ENCODE measurements around the gene TPP1.

Gene TPP1

DNA sequence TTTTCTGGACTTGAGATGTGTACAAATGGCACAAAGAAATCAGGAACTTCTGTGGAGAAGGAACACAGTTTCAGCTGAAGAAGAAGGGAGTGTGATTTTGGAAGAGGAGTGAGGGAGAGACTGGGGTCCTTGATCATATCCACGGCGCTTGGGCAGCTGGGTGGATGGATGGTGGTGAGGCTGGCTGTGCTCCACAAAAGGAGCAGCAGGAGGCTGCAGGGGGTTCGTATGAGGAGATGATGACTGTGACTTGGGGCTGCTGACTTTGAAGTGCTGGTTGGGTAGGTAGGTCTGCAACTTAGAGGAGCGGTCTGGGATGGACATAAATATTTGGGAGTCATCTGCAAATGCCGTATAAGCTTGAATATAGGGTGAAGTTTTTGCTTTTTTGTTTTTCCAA is 37.7 kb upstream of the TPP1 start:
- Histone ChIP-seq H3K4me3 (ENCODE audit: low read depth, low read length) (no peak overlapping the region), H3K79me1 (ENCODE audit: low read length) (no peaks in the 10 kb centered on the region), H4K12ac (ENCODE audit: low read depth, low read length) (no peak overlapping the region), H2AK5ac (ENCODE audit: low read length) (no peak overlapping the region), H3K14ac (ENCODE audit: low read length) (no peak overlapping the region), H3K4me1 (ENCODE audit: control insufficient read depth in 1 of 2, insufficient read depth in 2 of 2, low read length in 2 of 2) (peaks cover 0 to 6% of the 10 kb centered on the region in 2 experiments), H3K9ac (ENCODE audit: low read length) (no peak overlapping the region), H3K4me2 (ENCODE audit: low read length) (no peak overlapping the region), H3K27ac (ENCODE audit: low read depth, low read length) (no peak overlapping the region), H3K9me3 (ENCODE audit: insufficient read depth, low read depth, low read length) (no peaks in the 10 kb centered on the region), H3K18ac (ENCODE audit: low read length) (no peak overlapping the region), H4K91ac (ENCODE audit: low read depth, low read length) (no peak overlapping the region), H3K27me3 (ENCODE audit: insufficient read depth, low read length) (peaks cover 30% of the 10 kb centered on the region), H4K8ac (ENCODE audit: low read depth, low read length) (no peak overlapping the region), H3K23ac (ENCODE audit: low read length) (no peak overlapping the region), H2BK12ac (ENCODE audit: low read length) (no peak overlapping the region), H3K79me2 (ENCODE audit: control insufficient read depth, insufficient read depth, low read length, poor library complexity) (no peaks in the 10 kb centered on the region), H2BK120ac (ENCODE audit: insufficient read depth, low read length, poor library complexity) (no peak overlapping the region), H3K4ac (ENCODE audit: low read depth, low read length) (no peak overlapping the region), H2AFZ (ENCODE audit: insufficient read depth, low read length, poor library complexity) (no peak overlapping the region), H2BK5ac (ENCODE audit: low read depth, low read length, poor library complexity) (no peak overlapping the region), H3K36me3 (ENCODE audit: control insufficient read depth in 1 of 2, insufficient read depth in 2 of 2, low read length in 2 of 2) (no peaks in the 10 kb centered on the region)
- no peak for DNase-seq
- no CpG with 5 or more reads among the region's 5 CpGs for WGBS (ENCODE audit: extremely low coverage, insufficient coverage, insufficient read length)

- no peak overlapping the region for H3K4me2 ChIP-seq (ENCODE audit: low read length)
- WGBS (ENCODE audit: extremely low coverage, insufficient coverage, insufficient read length) = no CpG with 5 or more reads among the region's 4 CpGs
- no peak overlapping the region for H2BK12ac ChIP-seq (ENCODE audit: low read length)
- H3K4me1 ChIP-seq (ENCODE audit: control insufficient read depth in 1 of 2, insufficient read depth in 2 of 2, low read length in 2 of 2) = peaks cover 0 to 6% of the 10 kb centered on the region in 2 experiments
- H3K79me2 ChIP-seq (ENCODE audit: control insufficient read depth, insufficient read depth, low read length, poor library complexity) = no peaks in the 10 kb centered on the region
- H3K79me1 ChIP-seq (ENCODE audit: low read length) = no peaks in the 10 kb centered on the region
- H3K14ac ChIP-seq (ENCODE audit: low read length) = no peak overlapping the region
- H3K27me3 ChIP-seq (ENCODE audit: insufficient read depth, low read length) = peaks cover 30% of the 10 kb centered on the region
- no peak overlapping the region for H2BK120ac ChIP-seq (ENCODE audit: insufficient read depth, low read length, poor library complexity)
- H4K8ac ChIP-seq (ENCODE audit: low read depth, low read length) = no peak overlapping the region
- H3K9me3 ChIP-seq (ENCODE audit: insufficient read depth, low read depth, low read length) = no peaks in the 10 kb centered on the region
- H3K23ac ChIP-seq (ENCODE audit: low read length) = no peak overlapping the region
- H2AK5ac ChIP-seq (ENCODE audit: low read length) = no peak overlapping the region
- H2AFZ ChIP-seq (ENCODE audit: insufficient read depth, low read length, poor library complexity) = no peak overlapping the region
- H2BK5ac ChIP-seq (ENCODE audit: low read depth, low read length, poor library complexity) = no peak overlapping the region
- H4K91ac ChIP-seq (ENCODE audit: low read depth, low read length) = no peak overlapping the region
- H4K12ac ChIP-seq (ENCODE audit: low read depth, low read length) = no peak overlapping the region
- no peak overlapping the region for H3K27ac ChIP-seq (ENCODE audit: low read depth, low read length)
- DNase-seq = no peak
- H3K36me3 ChIP-seq (ENCODE audit: control insufficient read depth in 1 of 2, insufficient read depth in 2 of 2, low read length in 2 of 2) = no peaks in the 10 kb centered on the region
- H3K4me3 ChIP-seq (ENCODE audit: low read depth, low read length) = no peak overlapping the region
- no peak overlapping the region for H3K18ac ChIP-seq (ENCODE audit: low read length)
- no peak overlapping the region for H3K4ac ChIP-seq (ENCODE audit: low read depth, low read length)
- no peak overlapping the region for H3K9ac ChIP-seq (ENCODE audit: low read length)
Observed at GRCh38 chr11:6656584-6656915, 37.3 kb upstream of the TPP1 start.

- Histone ChIP-seq H2BK120ac (ENCODE audit: insufficient read depth, low read length, poor library complexity) (no peak within 1 kb of the TSS), H3K4ac (ENCODE audit: low read depth, low read length) (no peak within 1 kb of the TSS), H3K79me2 (ENCODE audit: control insufficient read depth, insufficient read depth, low read length, poor library complexity) (no peaks in the 10 kb centered on the region), H3K14ac (ENCODE audit: low read length) (no peak within 1 kb of the TSS), H4K12ac (ENCODE audit: low read depth, low read length) (no peak within 1 kb of the TSS), H3K9ac (ENCODE audit: low read length) (peak within 1 kb of the TSS; percentile 19), H2BK12ac (ENCODE audit: low read length) (no peak within 1 kb of the TSS), H4K91ac (ENCODE audit: low read depth, low read length) (peak within 1 kb of the TSS; percentile 22), H2BK5ac (ENCODE audit: low read depth, low read length, poor library complexity) (no peak within 1 kb of the TSS), H3K4me1 (ENCODE audit: control insufficient read depth in 1 of 2, insufficient read depth in 2 of 2, low read length in 2 of 2) (peaks cover 0 to 6% of the 10 kb centered on the region in 2 experiments), H3K36me3 (ENCODE audit: control insufficient read depth in 1 of 2, insufficient read depth in 2 of 2, low read length in 2 of 2) (no peaks in the 10 kb centered on the region), H3K18ac (ENCODE audit: low read length) (peak within 1 kb of the TSS; percentile 33), H3K27ac (ENCODE audit: low read depth, low read length) (no peak within 1 kb of the TSS), H3K9me3 (ENCODE audit: insufficient read depth, low read depth, low read length) (no peaks in the 10 kb centered on the region), H4K8ac (ENCODE audit: low read depth, low read length) (no peak within 1 kb of the TSS), H3K23ac (ENCODE audit: low read length) (no peak within 1 kb of the TSS), H2AFZ (ENCODE audit: insufficient read depth, low read length, poor library complexity) (peak within 1 kb of the TSS; percentile 8), H3K27me3 (ENCODE audit: insufficient read depth, low read length) (peaks cover 30% of the 10 kb centered on the region), H3K79me1 (ENCODE audit: low read length) (no peaks in the 10 kb centered on the region), H2AK5ac (ENCODE audit: low read length) (no peak within 1 kb of the TSS), H3K4me3 (ENCODE audit: low read depth, low read length) (peak within 1 kb of the TSS; percentile 74), H3K4me2 (ENCODE audit: low read length) (peak within 1 kb of the TSS; percentile 46)
- WGBS (ENCODE audit: extremely low coverage, insufficient coverage, insufficient read length) = 100% methylated on average over 3 of the region's 56 CpGs
- no peak for DNase-seq
Observed at GRCh38 chr11:6655790-6656583, 36.8 kb upstream of the TPP1 start, which contains the start of gene DCHS1. Gene DCHS1 (minus strand): TSS chr11:6655809. CDS start chr11:6641613, 14,196 bp downstream.

- no peak overlapping the region for H2BK5ac ChIP-seq (ENCODE audit: low read depth, low read length, poor library complexity)
- no peaks in the 10 kb centered on the region for H3K79me1 ChIP-seq (ENCODE audit: low read length)
- no CpG with 5 or more reads among the region's 84 CpGs for WGBS (ENCODE audit: extremely low coverage, insufficient coverage, insufficient read length)
- H4K8ac ChIP-seq (ENCODE audit: low read depth, low read length) = no peak overlapping the region
- no peaks in the 10 kb centered on the region for H3K9me3 ChIP-seq (ENCODE audit: insufficient read depth, low read depth, low read length)
- H3K27me3 ChIP-seq (ENCODE audit: insufficient read depth, low read length) = peaks cover 30% of the 10 kb centered on the region
- no peak overlapping the region for H2AK5ac ChIP-seq (ENCODE audit: low read length)
- no peak overlapping the region for H3K14ac ChIP-seq (ENCODE audit: low read length)
- H3K4me1 ChIP-seq (ENCODE audit: control insufficient read depth in 1 of 2, insufficient read depth in 2 of 2, low read length in 2 of 2) = peaks cover 0 to 6% of the 10 kb centered on the region in 2 experiments
- peak overlapping the region; percentile 74 for H3K4me3 ChIP-seq (ENCODE audit: low read depth, low read length)
- H2AFZ ChIP-seq (ENCODE audit: insufficient read depth, low read length, poor library complexity) = peak overlapping the region; percentile 6
- peak overlapping the region; percentile 19 for H3K9ac ChIP-seq (ENCODE audit: low read length)
- peak overlapping the region; percentile 42 for H3K4me2 ChIP-seq (ENCODE audit: low read length)
- no peak overlapping the region for H2BK120ac ChIP-seq (ENCODE audit: insufficient read depth, low read length, poor library complexity)
- DNase-seq = no peak
- H3K27ac ChIP-seq (ENCODE audit: low read depth, low read length) = no peak overlapping the region
- no peak overlapping the region for H4K12ac ChIP-seq (ENCODE audit: low read depth, low read length)
- H3K79me2 ChIP-seq (ENCODE audit: control insufficient read depth, insufficient read depth, low read length, poor library complexity) = no peaks in the 10 kb centered on the region
- no peak overlapping the region for H2BK12ac ChIP-seq (ENCODE audit: low read length)
- H3K18ac ChIP-seq (ENCODE audit: low read length) = peak overlapping the region; percentile 33
- H4K91ac ChIP-seq (ENCODE audit: low read depth, low read length) = peak overlapping the region; percentile 22
- no peaks in the 10 kb centered on the region for H3K36me3 ChIP-seq (ENCODE audit: control insufficient read depth in 1 of 2, insufficient read depth in 2 of 2, low read length in 2 of 2)
- no peak overlapping the region for H3K23ac ChIP-seq (ENCODE audit: low read length)
- H3K4ac ChIP-seq (ENCODE audit: low read depth, low read length) = no peak overlapping the region
Observed at GRCh38 chr11:6655020-6655789, 36.0 kb upstream of the TPP1 start.

Data from trophoblast cell (in vitro differentiated cells and primary cell).